ENCODE data around the gene ZNF226.
A peak's percentile ranks its signal among the peaks of the same experiment; 100 is the strongest.

The ZNF226 gene

DNA sequence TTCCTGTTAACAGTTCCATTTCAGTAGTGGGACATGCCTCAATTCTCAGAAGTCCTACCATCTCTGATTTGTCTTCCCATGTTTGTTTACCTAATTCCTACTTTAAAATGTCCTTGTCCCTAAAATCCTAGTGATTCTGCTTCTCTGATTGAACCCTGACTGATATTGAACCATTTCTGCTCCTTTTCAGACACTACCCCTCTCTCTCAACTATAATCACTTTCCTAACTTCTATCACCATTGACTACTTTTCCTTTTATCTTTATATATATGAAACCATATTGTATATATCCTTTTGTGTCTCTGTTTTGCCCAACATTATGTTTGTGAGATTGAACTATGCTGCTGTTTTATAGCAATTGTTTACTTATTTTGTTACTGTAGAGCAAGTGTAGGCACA, 31.9 kb downstream of the ZNF226 start:
- ChIA-PET POLR2A (no interaction called here), CTCF (no interaction called here)
- H3K4me1 ChIP-seq (ENCODE audit: control insufficient read depth, insufficient read depth, low read length) = peaks cover 15% of the 10 kb centered on the region; the same call in 1 of the 2 replicates
- no peak for TF ChIP-seq ZNF76 (tag by site-specific recombination; IDR thresholded peaks at IDR 0.05; ENCODE audit: borderline replicate concordance, low read depth)
- peak; percentile 5; the same call in 1 of the 2 replicates for TF ChIP-seq SP2 (tag by site-specific recombination; IDR thresholded peaks at IDR 0.05)
- TF ChIP-seq KLF1 (tag by site-specific recombination; IDR thresholded peaks at IDR 0.05) = no peak
- TF ChIP-seq ZNF571 (tag by site-specific recombination; IDR thresholded peaks at IDR 0.05) = no peak
- no peak for TF ChIP-seq HOXC10 (CRISPR knock-in tag; IDR thresholded peaks at IDR 0.05)
- TF ChIP-seq, protein P1, sequence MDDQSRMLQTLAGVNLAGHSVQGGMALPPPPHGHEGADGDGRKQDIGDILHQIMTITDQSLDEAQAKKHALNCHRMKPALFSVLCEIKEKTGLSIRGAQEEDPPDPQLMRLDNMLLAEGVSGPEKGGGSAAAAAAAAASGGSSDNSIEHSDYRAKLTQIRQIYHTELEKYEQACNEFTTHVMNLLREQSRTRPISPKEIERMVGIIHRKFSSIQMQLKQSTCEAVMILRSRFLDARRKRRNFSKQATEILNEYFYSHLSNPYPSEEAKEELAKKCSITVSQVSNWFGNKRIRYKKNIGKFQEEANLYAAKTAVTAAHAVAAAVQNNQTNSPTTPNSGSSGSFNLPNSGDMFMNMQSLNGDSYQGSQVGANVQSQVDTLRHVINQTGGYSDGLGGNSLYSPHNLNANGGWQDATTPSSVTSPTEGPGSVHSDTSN (CRISPR knock-in tag; IDR thresholded peaks at IDR 0.05) = no peak
- TF ChIP-seq ZNF664 (tag by site-specific recombination; IDR thresholded peaks at IDR 0.05) = no peak
- no peak for TF ChIP-seq YY1 (tag by site-specific recombination; IDR thresholded peaks at IDR 0.05)
- no peak for TF ChIP-seq TRIM28 (IDR thresholded peaks at IDR 0.05; ENCODE audit: borderline replicate concordance, low read length)
- no peak for TF ChIP-seq SCRT1 (tag by site-specific recombination; IDR thresholded peaks at IDR 0.05; ENCODE audit: borderline replicate concordance)
- no peak for TF ChIP-seq ZNF140 (tag by site-specific recombination; IDR thresholded peaks at IDR 0.05)
- no peak for TF ChIP-seq ZNF610 (tag by site-specific recombination; IDR thresholded peaks at IDR 0.05; ENCODE audit: borderline replicate concordance)
- TF ChIP-seq OSR2 (tag by site-specific recombination; IDR thresholded peaks at IDR 0.05) = no peak
- no peak for TF ChIP-seq ZNF174 (tag by site-specific recombination; IDR thresholded peaks at IDR 0.05)
- no peak for TF ChIP-seq SETDB1 (IDR thresholded peaks at IDR 0.05; ENCODE audit: insufficient read length, low read length)
- peak; percentile 76 for TF ChIP-seq ZNF248 (tag by site-specific recombination; IDR thresholded peaks at IDR 0.05)
- TF ChIP-seq ZNF416 (tag by site-specific recombination; IDR thresholded peaks at IDR 0.05) = no peak
- no peak for TF ChIP-seq ZNF223 (tag by site-specific recombination; IDR thresholded peaks at IDR 0.05)
- TF ChIP-seq ZFP41 (tag by site-specific recombination; IDR thresholded peaks at IDR 0.05; ENCODE audit: borderline replicate concordance) = no peak
- TF ChIP-seq WT1 (tag by site-specific recombination; IDR thresholded peaks at IDR 0.05) = no peak
- TF ChIP-seq ZNF530 (tag by site-specific recombination; IDR thresholded peaks at IDR 0.05; ENCODE audit: low read depth) = no peak
- TF ChIP-seq ZBTB48 (tag by site-specific recombination; IDR thresholded peaks at IDR 0.05) = no peak
- no peak for TF ChIP-seq BCL6B (tag by site-specific recombination; IDR thresholded peaks at IDR 0.05)
- no peak for TF ChIP-seq KLF8 (tag by site-specific recombination; IDR thresholded peaks at IDR 0.05)
- TF ChIP-seq BCL11B (tag by site-specific recombination; IDR thresholded peaks at IDR 0.05; ENCODE audit: low read depth) = no peak
- 0 out of 2 replicates have a peak, but pooled peaks have one; percentile 12 for TF ChIP-seq ZNF112 (tag by site-specific recombination; IDR thresholded peaks at IDR 0.05)
- no peak for TF ChIP-seq GLIS2 (tag by site-specific recombination; IDR thresholded peaks at IDR 0.05)
- TF ChIP-seq SALL2 (tag by site-specific recombination; IDR thresholded peaks at IDR 0.05; ENCODE audit: borderline replicate concordance) = 0 out of 2 replicates have a peak, but pooled peaks have one; percentile 52
- TF ChIP-seq ZNF549 (tag by site-specific recombination; IDR thresholded peaks at IDR 0.05) = no peak
- TF ChIP-seq ZNF660 (tag by site-specific recombination; IDR thresholded peaks at IDR 0.05) = no peak
- TF ChIP-seq ZNF37A (tag by site-specific recombination; IDR thresholded peaks at IDR 0.05) = no peak
- no peak for TF ChIP-seq ZNF791 (tag by site-specific recombination; IDR thresholded peaks at IDR 0.05)
- TF ChIP-seq ZNF426 (tag by site-specific recombination; IDR thresholded peaks at IDR 0.05) = no peak
- TF ChIP-seq ZNF792 (tag by site-specific recombination; IDR thresholded peaks at IDR 0.05) = no peak
- 0 out of 2 replicates have a peak, but pooled peaks have one; percentile 2 for TF ChIP-seq ZNF211 (tag by site-specific recombination; IDR thresholded peaks at IDR 0.05; ENCODE audit: low read depth)
- TF ChIP-seq ZXDB (tag by site-specific recombination; IDR thresholded peaks at IDR 0.05) = no peak
- no peak for TF ChIP-seq ZNF133 (tag by site-specific recombination; IDR thresholded peaks at IDR 0.05)
- no peak for TF ChIP-seq ZNF157 (tag by site-specific recombination; IDR thresholded peaks at IDR 0.05)
- peak; percentile 48; the same call in 1 of the 2 replicates for TF ChIP-seq PRDM1 (tag by site-specific recombination; IDR thresholded peaks at IDR 0.05)
- no peak for TF ChIP-seq ZNF768 (tag by site-specific recombination; IDR thresholded peaks at IDR 0.05)
- no peak for TF ChIP-seq ZNF214 (tag by site-specific recombination; IDR thresholded peaks at IDR 0.05; ENCODE audit: borderline replicate concordance)

More for the DNA sequence above, 31.9 kb downstream of the ZNF226 start:
- peaks cover 55% of the 10 kb centered on the region for H3K9me3 ChIP-seq (ENCODE audit: control insufficient read depth, insufficient read depth, low read depth, low read length)
- H3K4me3 ChIP-seq (ENCODE audit: low read depth, low read length) = no peak overlapping the region
- no peak overlapping the region for H3K27ac ChIP-seq (ENCODE audit: extremely low read depth, low read depth, low read length)
- peaks cover 0 to 79% of the 10 kb centered on the region in 2 experiments; a peak in 2 of 3 replicates for H3K36me3 ChIP-seq (ENCODE audit: control insufficient read depth in 2 of 2, insufficient read depth in 1 of 2, low read length in 2 of 2)

Data from HEK293 (cell line).